Measurements from ENCODE around the gene P3H3.
"Not testable (repeated sequence)": the region's sequence is repeated elsewhere in the genome, so short reads cannot be mapped to it uniquely, and the experiment has no call there.

GRCh38 chr12:6888794-6889193, 60.6 kb downstream of the P3H3 start:
- not testable (repeated sequence) for TF ChIP-seq CTCF, POLR2A (IDR thresholded peaks at IDR 0.05)
